NCI-H2171 treated with DMSO at 0.1 percent for 48 hours (cell line): ENCODE results near the gene MYL6.

Experiments used
- DNase-seq: peaks from one replicate; lab custom pipeline; 2025; lab: John Stamatoyannopoulos, UW

The MYL6 gene

DNA sequence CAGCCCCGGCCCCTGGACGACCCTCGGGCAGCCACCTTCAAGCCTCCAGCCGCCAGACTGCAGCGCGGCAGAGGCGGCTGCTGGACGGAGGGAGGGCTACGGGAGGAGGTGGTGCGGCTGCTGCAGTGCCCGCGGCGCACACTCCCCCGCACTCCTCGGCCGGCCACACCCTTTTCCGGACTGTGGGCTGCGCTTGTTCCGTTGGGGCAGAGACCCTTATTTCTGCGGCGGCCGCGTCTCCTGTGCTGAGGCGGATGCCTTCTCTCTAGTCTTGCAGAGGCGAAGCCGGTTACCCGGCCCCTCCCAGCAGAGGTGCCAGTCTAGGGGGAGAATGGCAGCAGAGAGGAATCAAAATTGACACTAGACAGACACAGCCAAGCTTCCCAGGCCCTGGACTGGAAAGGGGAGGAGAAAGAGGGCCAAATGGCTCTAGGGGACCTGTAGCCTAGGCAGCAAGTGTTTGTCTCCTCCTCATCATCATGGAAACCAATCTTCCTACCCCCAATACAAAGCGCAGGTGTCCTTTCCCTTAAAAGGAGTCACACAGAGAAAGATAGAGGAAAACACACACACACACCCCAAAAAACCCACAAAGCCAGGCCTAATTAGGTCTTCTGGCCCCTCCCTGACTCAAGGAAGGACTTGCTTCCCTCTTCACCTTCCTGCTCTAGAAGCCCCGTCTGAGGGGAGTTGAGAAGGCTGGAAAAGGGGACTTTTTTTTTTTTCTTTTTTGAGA is 28.8 kb upstream of the MYL6 start:
- DNase-seq = no peak

DNA sequence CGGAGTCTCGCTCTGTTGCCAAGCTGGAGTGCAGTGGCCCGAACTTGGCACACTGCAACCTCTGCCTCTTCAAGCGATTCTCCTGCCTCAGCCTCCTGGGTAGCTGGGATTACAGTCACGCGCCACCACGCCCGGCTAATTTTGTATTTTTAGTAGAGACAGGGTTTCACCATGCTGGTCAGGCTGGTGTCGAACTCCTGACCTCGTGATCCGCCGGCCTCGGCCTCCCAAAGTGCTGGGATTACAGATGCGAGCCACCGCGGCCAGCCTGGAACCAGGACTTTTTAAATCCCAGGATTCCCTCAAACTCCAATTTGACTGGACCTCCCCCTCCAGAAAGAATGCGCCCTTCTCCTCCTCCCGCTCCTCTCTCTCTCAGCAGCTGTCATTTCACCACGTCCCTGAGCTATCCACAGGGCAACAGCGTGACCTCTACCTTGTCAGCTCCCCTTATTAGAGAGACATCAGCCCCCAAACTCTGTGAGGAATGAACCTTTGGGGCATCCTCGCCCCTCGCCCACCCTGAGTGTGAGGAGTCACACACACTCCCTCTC is 28.1 kb upstream of the MYL6 start:
- DNase-seq = no peak

DNA sequence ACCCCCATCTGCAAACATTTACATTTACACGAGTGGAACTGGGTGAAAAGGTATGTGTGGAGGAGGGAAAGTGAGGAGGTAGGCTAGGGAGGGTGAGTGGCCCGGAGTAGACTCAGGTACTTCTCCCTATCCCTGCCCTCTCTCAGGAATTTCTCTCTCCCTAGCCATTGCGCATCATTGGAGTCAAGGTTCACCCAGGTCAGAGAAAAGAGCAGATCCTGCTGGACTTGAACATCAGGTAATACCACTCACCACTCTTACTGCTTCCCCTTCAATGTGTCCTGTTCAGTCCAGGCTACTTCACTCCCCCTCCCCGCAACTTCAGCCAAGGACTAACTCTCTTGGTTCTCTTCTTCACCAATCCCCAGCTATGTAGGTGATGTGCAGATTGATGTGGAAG is 27.3 kb upstream of the MYL6 start:
- DNase-seq = no peak

DNA sequence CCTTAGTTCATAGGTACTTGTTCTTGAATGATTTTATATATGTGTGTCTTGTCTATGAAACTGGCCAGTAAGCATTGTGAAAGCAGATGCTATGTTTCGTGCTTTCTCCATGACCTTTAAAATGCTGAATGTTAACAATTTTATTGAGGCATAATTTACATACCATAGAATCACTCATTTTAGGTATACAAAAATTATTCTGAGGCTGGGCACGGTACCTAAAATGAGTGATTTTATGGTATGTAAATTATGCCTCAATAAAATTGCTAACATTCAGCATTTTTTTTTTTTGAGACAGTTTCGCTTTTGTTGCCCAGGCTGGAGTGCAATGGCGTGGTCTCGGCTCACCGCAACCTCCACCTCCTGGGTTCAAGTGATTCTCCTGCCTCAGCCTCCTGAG is 23.3 kb upstream of the MYL6 start:
- no peak for DNase-seq

DNA sequence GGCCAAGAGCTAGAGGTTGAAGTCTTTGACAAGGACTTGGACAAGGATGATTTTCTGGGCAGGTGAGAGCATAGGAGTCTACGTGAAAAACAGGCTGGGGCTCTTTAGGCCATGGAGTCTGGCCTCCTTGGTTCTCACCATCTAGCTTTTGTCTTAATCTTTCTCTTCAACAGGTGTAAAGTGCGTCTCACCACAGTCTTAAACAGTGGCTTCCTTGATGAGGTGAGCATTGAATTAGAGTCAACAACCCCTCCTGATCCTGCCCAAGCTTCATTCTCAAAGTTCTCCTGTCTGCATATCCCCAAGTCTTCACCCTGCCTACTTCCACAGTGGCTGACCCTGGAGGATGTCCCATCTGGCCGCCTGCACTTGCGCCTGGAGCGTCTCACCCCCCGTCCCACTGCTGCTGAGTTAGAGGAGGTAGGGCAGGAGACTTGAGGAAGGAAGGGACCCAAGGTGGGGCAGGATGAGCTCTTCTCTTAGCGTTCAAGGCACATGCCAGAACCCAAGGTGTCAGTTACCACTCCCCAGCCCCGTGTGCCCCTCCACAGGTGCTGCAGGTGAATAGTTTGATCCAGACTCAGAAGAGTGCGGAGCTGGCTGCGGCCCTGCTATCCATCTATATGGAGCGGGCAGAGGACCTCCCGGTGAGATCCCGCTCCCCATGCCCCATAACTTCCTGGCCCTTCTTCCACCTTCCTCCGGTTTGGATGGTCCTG is 20.1 kb upstream of the MYL6 start:
- DNase-seq = no peak

DNA sequence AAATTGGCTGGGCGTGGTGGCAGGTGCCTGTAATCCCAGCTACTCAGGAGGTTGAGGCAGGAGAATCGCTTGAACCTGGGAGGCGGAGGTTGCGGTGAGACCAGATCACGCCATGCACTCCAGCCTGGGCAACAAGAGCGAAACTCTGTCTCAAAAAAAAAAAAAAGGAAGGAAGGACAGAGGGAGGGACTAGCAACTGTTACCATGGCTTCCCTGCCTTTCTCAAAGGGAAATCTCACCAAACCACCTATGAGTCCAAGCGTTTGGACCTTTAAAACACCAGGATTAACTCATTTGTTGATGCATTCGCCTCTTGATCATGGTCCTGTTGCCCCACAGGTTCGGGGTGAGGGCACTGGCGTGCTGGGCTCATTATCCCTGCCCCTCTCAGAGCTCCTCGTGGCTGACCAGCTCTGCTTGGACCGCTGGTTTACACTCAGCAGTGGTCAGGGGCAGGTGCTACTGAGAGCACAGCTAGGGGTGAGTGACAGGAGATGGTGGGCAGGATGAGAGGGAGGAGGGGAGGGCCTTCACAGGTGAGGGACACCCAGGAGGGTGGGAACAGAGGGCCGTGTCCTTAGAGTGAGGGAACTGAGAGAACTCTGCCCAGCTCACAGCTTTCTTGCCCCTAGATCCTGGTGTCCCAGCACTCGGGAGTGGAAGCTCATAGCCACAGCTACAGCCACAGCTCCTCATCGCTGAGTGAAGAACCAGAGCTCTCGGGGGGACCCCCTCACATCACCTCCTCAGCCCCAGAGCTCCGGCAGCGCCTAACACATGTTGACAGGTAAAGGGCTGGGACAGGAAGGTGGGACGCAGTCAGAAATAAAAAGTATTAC is 16.0 kb upstream of the MYL6 start:
- DNase-seq = no peak

DNA sequence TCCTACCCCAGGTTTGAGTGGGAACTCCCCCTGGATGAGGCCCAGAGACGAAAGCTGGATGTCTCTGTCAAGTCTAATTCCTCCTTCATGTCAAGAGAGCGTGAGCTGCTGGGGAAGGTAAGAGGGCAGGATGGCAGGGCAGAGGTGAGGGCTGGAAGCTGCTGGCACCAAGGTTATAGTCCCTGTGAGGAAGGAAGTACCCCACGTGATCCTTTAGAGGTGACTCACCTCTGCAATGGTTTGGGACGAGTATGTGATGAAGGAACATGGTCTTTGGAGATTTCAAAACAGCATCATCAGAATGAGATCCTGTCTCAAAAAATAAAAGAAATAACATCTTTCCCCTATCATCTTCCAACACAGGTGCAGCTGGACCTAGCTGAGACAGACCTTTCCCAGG is 14.9 kb upstream of the MYL6 start:
- no peak for DNase-seq

DNA sequence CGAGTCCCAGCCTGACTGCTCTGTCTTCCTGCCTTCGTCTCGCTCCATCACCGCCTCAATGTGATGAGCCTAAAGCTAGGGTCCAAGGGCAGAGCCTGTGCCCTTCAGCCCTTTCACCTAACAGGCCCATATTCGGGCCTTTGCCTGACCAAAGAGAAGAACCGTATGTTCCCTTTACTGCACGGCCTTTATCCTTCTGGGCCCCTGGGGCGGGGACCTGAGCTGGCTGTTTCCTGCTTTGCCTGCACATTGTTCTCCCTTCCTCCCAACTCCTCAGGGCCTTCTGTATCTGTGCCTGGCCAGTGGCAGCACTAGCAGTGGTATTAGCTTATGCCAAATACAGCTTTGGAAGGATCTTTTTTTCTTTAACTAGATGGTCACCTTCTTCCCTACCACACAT is 14.3 kb upstream of the MYL6 start:
- DNase-seq = no peak

DNA sequence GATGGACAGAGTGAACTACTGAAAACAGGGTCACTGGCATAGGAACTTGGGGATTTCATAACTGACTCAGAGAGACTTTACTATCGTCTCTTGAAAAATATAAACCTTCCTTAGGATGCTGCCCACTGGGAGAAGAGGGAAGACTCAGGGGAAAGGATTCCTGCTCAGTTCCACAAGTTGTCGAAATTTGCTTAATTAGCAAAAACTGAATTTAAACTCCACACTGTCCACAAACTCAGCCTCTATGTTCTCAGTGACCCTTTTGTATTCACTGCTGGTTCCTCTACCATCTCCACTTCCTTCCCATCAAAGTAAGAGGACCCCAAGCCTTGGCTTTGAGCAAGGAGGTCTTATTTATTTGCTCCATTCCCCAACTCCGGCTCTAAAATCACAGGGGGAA is 12.9 kb upstream of the MYL6 start:
- no peak for DNase-seq

DNA sequence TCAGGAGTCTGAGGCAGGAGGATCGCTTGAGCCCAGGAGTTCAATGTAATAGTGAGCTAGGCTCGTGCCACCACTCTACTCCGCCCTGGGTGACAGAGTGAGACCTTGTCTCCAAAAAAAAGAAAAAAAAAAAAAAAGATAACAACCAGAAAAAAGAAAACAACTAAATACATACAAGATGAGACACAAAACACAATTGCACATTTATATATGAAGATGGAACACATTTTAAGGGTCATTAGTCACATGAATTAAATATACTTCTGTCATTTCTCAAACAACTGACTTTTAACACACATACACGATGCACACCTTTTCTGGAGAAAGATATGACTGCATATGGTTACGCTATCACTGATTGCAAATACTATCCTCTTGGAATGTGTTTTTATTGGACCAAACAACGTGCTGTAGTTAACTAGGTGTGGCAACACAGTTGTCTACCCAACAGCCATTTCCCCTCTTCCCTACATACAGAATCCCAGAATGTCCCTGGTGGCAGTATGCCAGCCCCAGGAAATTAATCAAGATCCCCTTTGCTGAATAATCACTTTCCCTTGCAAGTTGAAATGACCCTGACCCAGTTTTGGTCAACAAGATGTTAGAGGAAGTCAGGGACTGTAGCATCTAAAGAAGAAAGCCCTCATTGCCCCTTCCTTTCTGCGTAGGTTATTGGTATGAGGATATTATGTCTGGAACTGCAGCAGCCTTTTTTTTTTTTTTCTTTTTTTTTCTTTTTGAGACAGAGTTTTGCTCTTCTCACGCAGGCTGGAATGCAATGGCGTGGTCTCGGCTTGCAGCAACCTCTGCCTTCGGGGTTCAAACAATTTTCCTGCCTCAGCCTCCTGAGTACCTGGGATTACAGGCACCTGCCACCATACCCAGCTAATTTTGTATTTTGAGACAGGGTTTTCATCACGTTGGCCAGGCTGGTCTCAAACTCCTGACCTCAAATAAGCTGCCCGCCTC is 11.4 kb upstream of the MYL6 start:
- DNase-seq = peak; percentile 6

DNA sequence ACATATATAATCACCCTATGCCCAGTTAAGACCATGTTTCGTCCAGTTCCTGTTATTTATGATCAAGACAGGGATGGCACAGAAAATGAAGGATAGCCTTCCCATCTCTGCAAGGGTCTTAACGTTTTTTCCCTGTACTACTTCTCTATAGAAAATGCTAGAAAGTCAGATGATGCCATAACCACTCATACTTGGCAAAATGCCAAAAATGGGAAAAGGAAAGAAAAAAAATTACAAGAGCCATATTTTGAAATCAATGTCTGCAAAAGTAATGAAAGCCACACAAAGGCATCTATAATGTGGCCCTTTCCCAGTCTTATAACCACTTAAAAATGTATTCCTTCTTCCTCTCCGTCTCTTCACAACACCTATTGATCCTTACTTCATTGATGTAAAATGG is 7.6 kb upstream of the MYL6 start:
- peak; percentile 29 for DNase-seq

DNA sequence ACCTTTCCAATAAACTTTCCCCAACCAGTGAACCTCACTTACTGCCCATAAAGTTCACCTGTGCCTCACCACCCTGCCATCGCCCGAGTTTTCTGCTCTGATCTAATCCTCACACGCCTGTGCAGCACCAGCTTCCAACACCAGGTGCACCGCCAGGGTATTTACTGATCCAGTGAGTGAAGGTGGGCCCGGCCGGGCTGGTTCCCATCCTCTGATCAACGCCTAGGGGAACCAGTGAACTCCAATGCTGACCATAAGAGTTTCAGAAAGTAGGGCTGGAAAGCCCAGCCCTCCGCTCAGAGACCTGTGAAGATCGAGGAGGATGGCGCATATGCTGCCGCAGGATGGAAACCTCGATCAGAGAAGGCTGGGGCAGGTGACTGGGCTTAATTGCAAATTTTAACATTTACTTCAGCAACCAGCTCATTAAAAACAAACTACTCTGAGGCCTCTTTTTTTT is 6.5 kb upstream of the MYL6 start:
- DNase-seq = peak; percentile 73

DNA sequence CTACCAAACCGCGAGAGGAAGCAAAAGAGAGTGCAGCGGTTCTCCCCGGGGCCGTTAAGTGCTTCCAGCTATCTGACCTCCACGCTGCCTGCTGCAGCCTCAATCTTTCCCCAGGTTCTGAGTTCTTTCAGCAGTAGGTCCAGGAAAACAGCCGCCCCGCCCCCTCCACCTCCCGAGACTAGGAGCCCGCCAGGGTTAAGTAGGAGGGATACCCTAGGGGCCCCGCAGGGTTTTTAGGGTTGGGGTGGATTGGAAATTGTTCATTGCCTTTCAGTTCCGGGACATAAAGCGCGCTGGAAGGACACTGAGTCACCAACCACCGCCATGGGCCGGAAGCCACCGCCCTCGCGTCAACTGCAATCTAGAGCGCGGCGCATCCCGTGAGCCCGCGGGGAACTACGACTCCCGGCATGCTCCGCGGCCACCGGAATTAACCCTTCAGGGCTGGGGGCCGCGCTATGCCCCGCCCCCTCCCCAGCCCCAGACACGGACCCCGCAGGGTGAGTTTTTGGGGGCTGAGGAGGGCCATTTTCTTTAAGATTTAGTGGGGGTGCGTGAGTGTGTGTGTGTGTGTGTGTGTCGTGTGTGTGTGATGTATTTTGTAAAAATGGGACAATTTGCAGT is 5.9 kb upstream of the MYL6 start, which contains the start of gene MYL6B:
Gene MYL6B (plus strand): TSS at position 456 of the 624 bp plus-strand sequence. CDS start 1,332 bp downstream, outside the sequence.
- DNase-seq = peak; percentile 94

DNA sequence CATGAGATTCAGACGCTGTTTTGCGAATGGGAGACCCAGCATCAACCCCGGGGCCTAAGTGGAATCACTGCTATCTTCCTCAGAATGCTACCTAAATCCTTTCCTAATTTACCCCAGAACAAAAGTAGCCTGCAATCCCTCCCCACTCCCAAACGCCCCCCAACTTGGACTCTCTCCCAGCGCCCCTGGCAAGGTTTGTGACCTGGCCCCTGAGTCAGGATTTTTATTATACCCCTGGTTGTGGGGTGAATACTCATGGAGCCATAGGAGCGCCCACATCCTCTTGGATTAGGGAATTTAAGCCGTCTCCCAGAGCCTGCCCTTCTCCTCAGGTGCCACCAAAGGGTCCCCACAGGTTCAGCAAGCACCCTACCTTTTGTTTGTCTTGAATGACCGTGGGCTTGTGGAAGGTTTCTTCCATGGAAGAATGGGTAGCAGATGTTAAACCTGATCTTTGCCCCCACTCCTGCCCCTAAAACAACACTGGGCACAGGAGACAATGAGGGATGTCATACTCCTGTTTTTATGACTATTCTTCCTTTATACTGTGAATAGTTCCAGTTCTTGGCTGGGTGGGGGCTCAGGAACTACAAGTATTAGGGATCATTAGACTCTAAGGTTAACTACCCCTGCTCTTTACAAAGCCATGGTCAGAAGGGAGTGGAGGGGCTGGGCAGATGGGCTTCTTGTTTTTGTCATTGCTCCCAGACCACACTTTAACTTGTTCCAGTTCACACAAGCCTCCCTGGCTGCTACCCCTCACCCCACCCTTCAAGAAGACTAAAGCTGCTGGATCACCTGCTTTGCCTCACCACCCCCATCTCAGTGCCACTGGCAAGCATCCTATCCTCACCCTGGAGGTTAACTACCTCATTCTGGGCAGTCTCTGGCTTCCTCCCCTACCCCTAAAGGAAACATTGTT is 5.1 kb upstream of the MYL6 start:
- no peak for DNase-seq

DNA sequence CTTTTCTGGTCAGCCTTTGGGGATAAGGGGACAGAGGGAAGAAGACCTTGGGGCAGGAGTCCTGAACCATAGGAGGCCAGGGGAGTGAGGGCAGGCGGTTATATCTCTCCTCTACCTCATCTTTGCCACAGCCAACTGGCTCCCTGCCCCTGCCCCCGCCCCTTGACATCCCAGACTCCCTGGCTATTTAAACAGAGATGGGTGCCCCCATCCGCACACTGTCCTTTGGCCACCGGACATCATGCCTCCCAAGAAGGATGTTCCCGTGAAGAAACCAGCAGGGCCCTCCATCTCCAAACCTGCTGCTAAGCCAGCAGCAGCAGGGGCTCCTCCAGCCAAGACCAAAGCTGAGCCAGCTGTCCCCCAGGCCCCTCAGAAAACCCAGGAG is 4.5 kb upstream of the MYL6 start:
- DNase-seq = no peak

DNA sequence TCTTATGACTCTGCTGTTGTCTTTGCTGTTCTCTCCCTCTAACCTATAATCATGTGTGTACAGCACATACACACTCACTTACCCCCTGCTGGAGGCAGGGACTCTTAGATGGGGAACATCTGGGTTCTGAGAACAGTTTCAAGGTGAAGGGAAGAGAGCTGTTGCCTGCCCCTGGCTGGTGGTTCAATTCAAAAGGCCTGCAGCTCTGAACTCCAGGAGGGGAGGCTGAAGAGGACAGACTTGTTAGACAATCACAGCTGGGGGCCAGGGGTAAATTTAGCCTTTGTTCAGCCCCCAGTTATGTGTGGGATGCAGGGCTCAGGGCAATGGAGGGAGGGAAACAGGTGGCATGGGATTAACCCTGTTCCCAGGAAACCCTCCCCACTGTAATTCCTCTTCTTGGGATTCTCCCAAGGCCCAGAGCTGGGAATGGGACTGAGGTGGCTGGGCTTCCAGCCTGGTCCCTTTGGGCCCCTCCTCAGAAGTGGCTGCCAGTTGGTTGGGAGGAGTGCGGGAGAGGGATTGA is 3.9 kb upstream of the MYL6 start:
- DNase-seq = peak; percentile 13

DNA sequence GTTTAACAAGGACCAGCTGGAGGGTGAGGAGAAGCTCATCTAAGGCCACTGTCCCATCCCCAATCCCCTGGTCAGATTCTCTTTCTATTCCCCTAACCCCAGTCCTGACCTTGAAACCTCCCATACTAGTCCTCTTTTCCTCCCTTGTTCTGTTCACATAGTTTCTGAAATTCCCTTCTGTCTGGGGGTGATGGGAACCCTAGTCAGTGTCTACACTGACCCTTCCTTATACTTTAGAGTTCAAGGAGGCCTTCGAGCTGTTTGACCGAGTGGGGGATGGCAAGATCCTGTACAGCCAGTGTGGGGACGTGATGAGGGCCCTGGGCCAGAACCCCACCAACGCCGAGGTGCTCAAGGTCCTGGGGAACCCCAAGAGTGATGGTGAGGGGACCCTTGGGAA is 3.3 kb upstream of the MYL6 start:
- no peak for DNase-seq

DNA sequence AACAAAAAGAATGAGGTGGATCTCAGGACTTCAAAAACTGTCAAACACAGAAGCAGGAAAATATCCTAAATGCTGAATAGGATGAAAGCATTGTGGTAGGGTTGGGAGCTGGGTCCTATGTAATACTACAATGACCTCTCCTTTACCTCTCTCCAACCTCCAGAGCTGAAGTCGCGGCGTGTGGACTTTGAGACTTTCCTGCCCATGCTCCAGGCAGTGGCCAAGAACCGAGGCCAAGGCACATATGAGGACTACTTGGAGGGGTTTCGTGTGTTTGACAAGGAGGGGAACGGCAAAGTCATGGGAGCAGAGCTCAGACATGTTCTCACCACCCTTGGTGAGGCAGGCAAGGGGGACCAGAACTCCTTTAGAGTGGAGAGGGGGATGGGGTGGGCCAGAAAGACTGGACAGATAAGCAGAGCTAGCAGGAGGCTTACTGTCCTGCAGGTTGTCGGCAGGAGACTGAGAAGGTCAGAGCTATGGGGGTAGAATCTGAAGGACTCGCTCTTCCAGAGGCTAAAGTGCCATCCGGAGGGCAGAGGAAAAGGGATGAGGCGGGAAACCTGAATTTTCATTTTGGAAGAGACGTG is 2.8 kb upstream of the MYL6 start:
- DNase-seq = no peak
